Activated naive CD4-positive, alpha-beta T cell treated with Interleukin-2 at 50 U/mL for 16 hours (primary cell): ENCODE data around the gene RNF13.

Experiments
- DNase-seq: peaks from one replicate; pipeline ENCODE4 v3.0.0-alpha.2; 2020

The RNF13 gene

GRCh38 chr3:150005243-150006112, 192.5 kb downstream of the RNF13 start:
- no peak for DNase-seq

GRCh38 chr3:150006794-150007193, 193.8 kb downstream of the RNF13 start:
- no peak for DNase-seq
